GM12892 (cell line): Measurements from ENCODE around the gene SORCS1.

Experiments
- POLR2A ChIP-seq: IDR thresholded peaks from 2 replicates; pipeline ENCODE4 v1.6.1; 2011; ENCODE audit warnings: low read depth, low read length, control low read depth
- POLR2AphosphoS5 ChIP-seq: IDR thresholded peaks from 2 replicates; pipeline ENCODE4 v1.6.1; 2011; ENCODE audit warnings: low read depth, low read length, control low read depth
- TAF1 ChIP-seq: IDR thresholded peaks from 2 replicates; pipeline ENCODE4 v1.6.1; 2011; ENCODE audit warnings: low read depth, mild to moderate bottlenecking, control low read depth, low read length, borderline replicate concordance

GRCh38 chr10:106772957-106773356 lies 391.5 kb downstream of the SORCS1 start:
- TF ChIP-seq POLR2A (no peak), TAF1 (no peak), POLR2AphosphoS5 (no peak)
